ENCODE measurements around the gene TRAF1.

TRAF1 gene

DNA sequence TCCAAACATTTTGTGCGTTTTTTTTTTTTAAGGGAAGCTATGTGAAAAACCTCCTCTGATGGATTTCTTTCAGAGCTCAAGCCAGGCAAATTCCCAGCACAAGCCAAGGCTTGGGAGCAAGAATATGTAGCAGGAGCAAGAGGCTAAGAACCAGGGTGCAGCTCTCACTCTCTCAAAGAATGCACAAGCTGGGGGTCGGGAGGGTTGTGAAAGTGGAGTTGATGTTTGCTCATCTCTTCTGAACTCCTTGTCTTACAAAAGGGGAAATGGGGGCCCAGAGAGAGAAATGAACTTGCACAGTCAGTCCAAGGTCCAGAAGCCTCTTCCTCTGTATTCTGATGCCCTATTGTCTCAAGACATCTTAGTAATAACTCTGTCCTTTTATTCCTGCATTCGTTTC lies 7.7 kb upstream of the TRAF1 start:
- H3K9ac ChIP-seq (ENCODE audit: low read length in 5 of 5) = no peak overlapping the region

DNA sequence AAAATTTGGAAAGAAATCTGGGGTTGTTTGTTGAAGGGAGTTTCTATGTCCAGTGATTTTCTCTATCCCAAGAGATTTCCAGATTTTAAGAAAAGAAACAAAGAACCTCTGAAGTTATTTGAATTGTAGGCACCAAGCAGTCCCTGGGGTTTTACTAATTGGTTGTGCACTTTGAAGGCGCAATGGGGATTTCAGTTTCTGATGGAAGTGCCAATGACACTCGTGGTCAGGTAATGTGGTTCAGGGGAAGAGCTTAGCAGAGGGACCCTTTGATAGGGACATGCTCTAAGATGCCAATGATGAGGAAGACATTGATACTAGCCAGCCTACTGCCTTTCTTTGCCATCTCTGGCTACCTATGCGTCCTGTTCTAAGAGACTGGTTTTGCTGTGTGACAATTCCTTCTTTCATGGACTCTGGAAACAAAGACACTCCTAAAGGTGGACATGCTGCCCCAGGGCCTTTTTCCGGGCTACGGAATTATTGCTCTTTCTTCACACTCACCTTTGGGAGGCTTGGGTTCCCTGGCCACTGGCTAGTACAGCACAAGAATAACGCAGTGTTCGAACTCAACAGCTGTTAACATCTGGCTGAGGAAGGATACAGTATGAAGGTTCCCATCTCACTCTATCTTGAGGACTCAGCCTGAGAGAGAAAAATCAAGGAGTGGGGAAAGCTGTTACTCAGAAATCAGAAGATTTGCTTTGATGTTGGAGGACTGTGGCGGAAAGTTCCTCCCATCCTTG lies 6.9 kb upstream of the TRAF1 start:
- no peaks in the 10 kb centered on the region for H3K36me3 ChIP-seq (ENCODE audit: control insufficient read depth in 5 of 5, insufficient read depth in 5 of 5, low read length in 5 of 5)
- H3K9ac ChIP-seq (ENCODE audit: low read length in 5 of 5) = no peak overlapping the region
- H3K9me3 ChIP-seq (ENCODE audit: control insufficient read depth in 5 of 5, low read length in 5 of 5) = no peaks in the 10 kb centered on the region
- H3K27me3 ChIP-seq (ENCODE audit: control insufficient read depth in 5 of 5, insufficient read depth in 4 of 5, low read length in 5 of 5) = no peaks in the 10 kb centered on the region
- H3K4me3 ChIP-seq (ENCODE audit: low read depth in 1 of 5, low read length in 5 of 5) = no peak overlapping the region
- no peak overlapping the region for H3K27ac ChIP-seq (ENCODE audit: low read depth, low read length)
- peaks cover 14 to 57% (median 51%) of the 10 kb centered on the region in 5 donors for H3K4me1 ChIP-seq (ENCODE audit: control insufficient read depth in 5 of 5, insufficient read depth in 5 of 5, low read length in 5 of 5)

More for the DNA sequence above, 7.7 kb upstream of the TRAF1 start:
- Histone ChIP-seq H3K27me3 (ENCODE audit: control insufficient read depth in 5 of 5, insufficient read depth in 4 of 5, low read length in 5 of 5) (no peaks in the 10 kb centered on the region), H3K9me3 (ENCODE audit: control insufficient read depth in 5 of 5, low read length in 5 of 5) (no peaks in the 10 kb centered on the region), H3K36me3 (ENCODE audit: control insufficient read depth in 5 of 5, insufficient read depth in 5 of 5, low read length in 5 of 5) (no peaks in the 10 kb centered on the region), H3K4me1 (ENCODE audit: control insufficient read depth in 5 of 5, insufficient read depth in 5 of 5, low read length in 5 of 5) (peaks cover 14 to 50% (median 46%) of the 10 kb centered on the region in 5 donors), H3K4me3 (ENCODE audit: low read depth in 1 of 5, low read length in 5 of 5) (no peak overlapping the region), H3K27ac (ENCODE audit: low read depth, low read length) (peak overlapping the region; percentile 30)

DNA sequence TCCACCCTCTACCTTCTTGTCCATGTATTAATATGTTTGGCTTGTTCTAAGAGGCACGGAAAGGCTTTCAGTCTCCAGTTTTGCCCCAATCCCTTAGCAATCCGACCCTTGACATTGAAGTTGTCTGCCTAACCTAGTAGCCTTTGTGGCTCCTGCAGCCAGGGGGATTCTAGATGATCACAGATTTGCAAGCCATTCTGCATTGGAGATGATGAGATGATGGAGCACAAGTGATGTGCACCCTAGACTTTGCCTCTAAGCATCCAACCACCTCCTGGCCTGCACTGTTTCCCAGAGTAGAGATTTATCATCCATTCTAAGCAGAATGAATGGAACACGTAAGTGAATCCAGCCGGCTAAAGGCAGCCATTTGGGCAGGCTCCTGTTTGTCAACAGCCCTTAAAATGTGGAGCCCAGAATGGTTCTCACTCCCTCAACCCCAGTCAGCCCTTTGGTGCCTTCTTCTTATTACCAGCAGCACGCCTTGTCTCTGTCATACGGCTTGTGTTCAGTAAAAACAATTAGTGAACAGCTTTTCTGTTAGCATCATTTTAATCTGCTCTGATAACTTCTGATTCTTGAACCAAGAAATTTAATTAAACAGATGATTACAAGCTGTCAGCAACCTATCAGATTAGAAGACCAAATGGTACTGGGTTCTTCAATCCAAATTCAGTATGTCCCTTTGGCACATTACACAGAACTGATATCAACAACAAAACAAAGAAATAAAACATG lies 5.7 kb upstream of the TRAF1 start:
- no peak overlapping the region for H3K4me3 ChIP-seq (ENCODE audit: low read depth in 1 of 5, low read length in 5 of 5)
- H3K4me1 ChIP-seq (ENCODE audit: control insufficient read depth in 5 of 5, insufficient read depth in 5 of 5, low read length in 5 of 5) = peaks cover 14 to 66% (median 52%) of the 10 kb centered on the region in 5 donors
- H3K27me3 ChIP-seq (ENCODE audit: control insufficient read depth in 5 of 5, insufficient read depth in 4 of 5, low read length in 5 of 5) = no peaks in the 10 kb centered on the region
- no peaks in the 10 kb centered on the region for H3K36me3 ChIP-seq (ENCODE audit: control insufficient read depth in 5 of 5, insufficient read depth in 5 of 5, low read length in 5 of 5)
- H3K9ac ChIP-seq (ENCODE audit: low read length in 5 of 5) = peak overlapping the region in 1 of 5 donors; percentile 38
- H3K27ac ChIP-seq (ENCODE audit: low read depth, low read length) = peak overlapping the region; percentile 66
- H3K9me3 ChIP-seq (ENCODE audit: control insufficient read depth in 5 of 5, low read length in 5 of 5) = no peaks in the 10 kb centered on the region

DNA sequence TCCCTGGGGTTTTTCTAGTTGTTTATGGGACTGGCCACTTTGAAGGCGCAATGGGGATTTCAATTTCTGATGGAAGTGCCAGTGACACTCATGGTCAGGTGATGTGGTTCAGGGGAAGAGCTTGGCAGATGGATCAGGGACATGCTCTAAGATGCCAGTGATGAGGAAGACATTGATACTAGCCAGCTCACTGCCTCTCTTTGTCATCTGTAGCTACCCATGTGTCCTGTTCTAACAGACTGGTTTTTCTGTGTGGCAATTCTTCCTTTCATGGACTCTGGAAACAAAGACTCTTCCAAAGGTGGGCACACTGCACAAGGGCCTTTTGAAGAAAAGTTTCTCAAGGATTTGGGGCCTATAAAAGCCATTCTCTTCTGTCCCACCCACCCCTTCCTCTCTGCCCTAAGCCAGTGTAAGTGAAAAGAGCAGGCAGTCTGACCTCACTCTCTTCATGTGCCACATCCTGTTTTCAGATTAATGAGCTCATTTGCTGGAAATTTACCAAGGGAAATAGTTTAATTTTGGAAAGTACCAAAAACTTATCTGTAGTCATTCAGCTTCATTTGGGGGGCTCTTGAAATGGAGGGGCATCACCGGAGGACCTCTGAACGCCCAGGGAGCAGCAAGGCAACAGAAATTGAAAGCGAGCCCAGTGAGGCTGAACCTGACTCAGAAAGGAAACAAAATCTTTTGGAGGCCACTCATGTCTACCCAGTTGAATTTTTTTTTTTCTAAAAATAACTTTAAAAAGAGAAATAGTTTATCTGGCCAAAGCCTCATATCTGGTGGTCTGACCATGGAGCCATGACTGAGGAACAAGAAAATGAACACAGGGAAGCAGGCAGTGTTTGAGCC lies 4.9 kb upstream of the TRAF1 start:
- peak overlapping the region in 2 of 5 donors; percentile 38 to 43 for H3K9ac ChIP-seq (ENCODE audit: low read length in 5 of 5)

DNA sequence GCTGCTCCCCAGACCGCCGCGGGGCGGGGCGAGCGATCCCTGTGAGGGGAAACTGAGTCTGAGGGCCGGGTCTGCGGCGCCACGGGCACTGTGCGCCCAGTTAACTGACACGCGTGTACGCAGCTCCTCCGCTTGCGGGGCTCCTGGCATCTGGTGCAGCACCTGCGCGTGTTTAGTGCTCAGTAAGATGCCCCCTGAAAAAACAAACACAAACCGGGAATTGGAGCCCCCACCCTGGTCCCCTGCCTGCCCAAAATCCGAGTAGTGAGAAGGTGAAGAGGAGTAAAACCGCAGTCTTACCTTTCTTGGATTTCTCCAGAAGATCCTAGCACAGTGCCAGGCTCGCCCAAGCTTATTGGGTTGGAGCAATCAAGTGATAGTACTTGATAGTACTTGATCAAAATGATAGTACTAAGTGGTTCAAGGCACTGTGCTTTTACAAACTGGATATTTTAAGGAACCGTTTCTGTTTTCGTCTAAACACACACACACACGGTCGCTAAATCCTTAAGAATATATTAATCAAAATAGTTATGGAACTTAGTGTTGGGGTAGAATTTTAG lies 2.7 kb upstream of the TRAF1 start:
- H3K36me3 ChIP-seq (ENCODE audit: control insufficient read depth in 5 of 5, insufficient read depth in 5 of 5, low read length in 5 of 5) = no peaks in the 10 kb centered on the region
- H3K27ac ChIP-seq (ENCODE audit: low read depth, low read length) = peak overlapping the region; percentile 78
- H3K9me3 ChIP-seq (ENCODE audit: control insufficient read depth in 5 of 5, low read length in 5 of 5) = no peaks in the 10 kb centered on the region
- H3K4me3 ChIP-seq (ENCODE audit: low read depth in 1 of 5, low read length in 5 of 5) = peak overlapping the region; percentile 62 to 79 (median 69)
- H3K27me3 ChIP-seq (ENCODE audit: control insufficient read depth in 5 of 5, insufficient read depth in 4 of 5, low read length in 5 of 5) = no peaks in the 10 kb centered on the region
- peak overlapping the region in 4 of 5 donors; percentile 73 to 87 (median 83) for H3K9ac ChIP-seq (ENCODE audit: low read length in 5 of 5)
- peaks cover 2 to 39% (median 26%) of the 10 kb centered on the region in 5 donors for H3K4me1 ChIP-seq (ENCODE audit: control insufficient read depth in 5 of 5, insufficient read depth in 5 of 5, low read length in 5 of 5)

More for the DNA sequence above, 4.9 kb upstream of the TRAF1 start:
- no peaks in the 10 kb centered on the region for H3K27me3 ChIP-seq (ENCODE audit: control insufficient read depth in 5 of 5, insufficient read depth in 4 of 5, low read length in 5 of 5)
- H3K36me3 ChIP-seq (ENCODE audit: control insufficient read depth in 5 of 5, insufficient read depth in 5 of 5, low read length in 5 of 5) = no peaks in the 10 kb centered on the region
- H3K4me1 ChIP-seq (ENCODE audit: control insufficient read depth in 5 of 5, insufficient read depth in 5 of 5, low read length in 5 of 5) = peaks cover 14 to 61% (median 45%) of the 10 kb centered on the region in 5 donors
- H3K9me3 ChIP-seq (ENCODE audit: control insufficient read depth in 5 of 5, low read length in 5 of 5) = no peaks in the 10 kb centered on the region
- H3K27ac ChIP-seq (ENCODE audit: low read depth, low read length) = peak overlapping the region; percentile 66
- H3K4me3 ChIP-seq (ENCODE audit: low read depth in 1 of 5, low read length in 5 of 5) = no peak overlapping the region

DNA sequence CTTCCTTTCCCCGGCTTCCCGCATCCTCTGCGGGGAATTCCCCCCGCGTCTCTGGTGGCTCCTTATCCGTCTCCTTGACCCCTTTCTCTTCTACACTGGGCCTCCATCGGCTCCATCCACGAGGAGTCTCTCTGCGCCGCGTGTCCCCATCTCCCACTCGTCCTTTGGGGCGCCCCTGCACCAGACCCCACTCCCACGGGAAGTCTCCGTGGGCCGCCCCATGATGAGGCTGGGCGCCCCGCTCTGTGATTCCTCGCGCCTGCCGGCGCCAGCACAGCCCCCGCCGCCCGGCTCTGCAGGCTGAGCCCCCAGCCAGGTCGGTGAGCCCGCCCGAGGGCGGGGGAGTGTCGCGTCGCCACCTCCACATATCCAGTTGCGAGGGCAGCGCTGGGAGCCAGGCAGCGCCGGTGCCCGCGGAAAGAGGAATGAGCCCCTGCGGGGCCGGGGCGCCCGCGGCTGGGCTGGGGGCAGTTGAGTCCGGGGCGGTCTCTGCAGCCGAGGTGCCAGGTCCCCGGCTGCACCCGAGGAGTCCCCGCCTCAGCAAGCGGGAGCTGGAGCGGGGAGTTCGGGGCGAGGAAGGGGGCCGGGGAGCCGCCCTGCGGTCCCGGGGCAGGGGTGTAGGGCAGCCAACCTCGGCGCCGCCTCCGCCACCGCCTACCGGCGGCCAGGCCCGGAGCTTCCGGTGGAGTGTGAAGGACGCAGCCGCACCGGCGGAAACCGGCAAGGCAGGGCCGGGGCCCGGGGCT lies 2.1 kb upstream of the TRAF1 start:
- Histone ChIP-seq H3K4me3 (ENCODE audit: low read depth in 1 of 5, low read length in 5 of 5) (peak overlapping the region; percentile 52 to 79 (median 69)), H3K27ac (ENCODE audit: low read depth, low read length) (peak overlapping the region; percentile 78), H3K9me3 (ENCODE audit: control insufficient read depth in 5 of 5, low read length in 5 of 5) (no peaks in the 10 kb centered on the region), H3K4me1 (ENCODE audit: control insufficient read depth in 5 of 5, insufficient read depth in 5 of 5, low read length in 5 of 5) (peaks cover 2 to 36% (median 26%) of the 10 kb centered on the region in 5 donors), H3K9ac (ENCODE audit: low read length in 5 of 5) (peak overlapping the region in 4 of 5 donors; percentile 73 to 87 (median 83)), H3K27me3 (ENCODE audit: control insufficient read depth in 5 of 5, insufficient read depth in 4 of 5, low read length in 5 of 5) (no peaks in the 10 kb centered on the region), H3K36me3 (ENCODE audit: control insufficient read depth in 5 of 5, insufficient read depth in 5 of 5, low read length in 5 of 5) (no peaks in the 10 kb centered on the region)

DNA sequence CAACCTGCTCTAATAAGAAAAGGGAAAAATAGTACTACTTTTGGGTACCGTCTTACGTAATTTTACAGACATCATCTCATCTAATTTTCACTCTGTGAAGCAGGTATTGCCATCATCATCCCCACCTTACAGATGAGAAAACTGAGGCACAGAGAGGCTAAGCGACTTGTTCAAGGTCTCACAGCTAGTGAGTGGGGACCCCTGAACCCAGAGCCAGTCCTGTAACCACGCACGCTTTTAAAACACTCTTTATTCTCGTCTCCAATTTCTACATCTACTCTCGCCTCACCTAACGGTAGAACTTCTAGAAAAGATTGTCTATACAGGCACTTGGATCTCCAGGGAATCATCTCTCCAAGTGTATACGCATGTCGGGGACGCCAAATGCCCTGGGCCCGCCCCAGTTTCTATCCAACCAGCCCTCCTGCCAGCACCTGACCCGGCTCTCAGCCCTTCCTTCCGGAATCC lies 1.5 kb upstream of the TRAF1 start:
- H3K36me3 ChIP-seq (ENCODE audit: control insufficient read depth in 5 of 5, insufficient read depth in 5 of 5, low read length in 5 of 5) = no peaks in the 10 kb centered on the region
- peaks cover 2 to 36% (median 26%) of the 10 kb centered on the region in 5 donors for H3K4me1 ChIP-seq (ENCODE audit: control insufficient read depth in 5 of 5, insufficient read depth in 5 of 5, low read length in 5 of 5)
- peak overlapping the region in 4 of 5 donors; percentile 73 to 87 (median 83) for H3K9ac ChIP-seq (ENCODE audit: low read length in 5 of 5)
- H3K4me3 ChIP-seq (ENCODE audit: low read depth in 1 of 5, low read length in 5 of 5) = peak overlapping the region; percentile 52 to 79 (median 69)
- H3K9me3 ChIP-seq (ENCODE audit: control insufficient read depth in 5 of 5, low read length in 5 of 5) = no peaks in the 10 kb centered on the region
- H3K27me3 ChIP-seq (ENCODE audit: control insufficient read depth in 5 of 5, insufficient read depth in 4 of 5, low read length in 5 of 5) = no peaks in the 10 kb centered on the region
- peak overlapping the region; percentile 78 for H3K27ac ChIP-seq (ENCODE audit: low read depth, low read length)

DNA sequence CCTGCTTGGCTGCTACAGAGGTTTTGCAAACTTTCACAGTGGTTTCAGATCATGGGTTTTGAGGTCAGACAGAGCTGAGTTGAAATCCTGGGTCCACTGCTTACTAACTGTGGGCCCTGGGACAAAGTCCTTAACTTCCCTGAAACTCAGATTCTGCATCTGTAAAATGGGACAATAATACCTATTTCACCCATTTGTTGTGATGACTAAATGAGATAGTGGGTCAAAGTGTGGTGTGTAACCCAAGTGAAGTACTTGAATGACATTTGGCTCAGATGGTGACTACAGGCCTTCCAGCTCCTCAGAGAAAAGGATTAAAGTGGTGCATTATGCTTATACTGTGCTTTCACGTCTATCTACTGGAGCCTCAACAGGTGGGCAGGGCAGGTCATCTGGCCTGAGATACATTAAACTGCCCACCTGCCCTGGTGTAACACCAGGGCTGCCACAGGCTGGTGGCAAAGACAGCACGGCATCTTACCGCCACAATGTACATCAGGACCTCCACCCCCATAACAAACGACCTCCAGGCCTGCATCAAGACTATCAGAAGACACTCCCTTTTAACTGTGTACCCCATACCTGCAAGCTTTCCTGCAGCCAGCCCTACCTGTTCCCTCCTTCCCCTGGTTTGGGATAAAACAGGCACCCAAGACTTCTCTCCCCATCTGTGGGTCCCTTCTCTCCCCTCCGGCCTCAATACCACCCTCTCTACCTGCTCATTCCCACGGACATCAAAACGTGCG lies 846 bp upstream of the TRAF1 start:
- peak overlapping the region in 3 of 5 donors; percentile 65 to 79 (median 69) for H3K4me3 ChIP-seq (ENCODE audit: low read depth in 1 of 5, low read length in 5 of 5)
- peak overlapping the region in 1 of 5 donors; percentile 73 for H3K9ac ChIP-seq (ENCODE audit: low read length in 5 of 5)
- H3K4me1 ChIP-seq (ENCODE audit: control insufficient read depth in 5 of 5, insufficient read depth in 5 of 5, low read length in 5 of 5) = peaks cover 2 to 36% (median 26%) of the 10 kb centered on the region in 5 donors
- H3K9me3 ChIP-seq (ENCODE audit: control insufficient read depth in 5 of 5, low read length in 5 of 5) = no peaks in the 10 kb centered on the region
- no peaks in the 10 kb centered on the region for H3K27me3 ChIP-seq (ENCODE audit: control insufficient read depth in 5 of 5, insufficient read depth in 4 of 5, low read length in 5 of 5)
- H3K36me3 ChIP-seq (ENCODE audit: control insufficient read depth in 5 of 5, insufficient read depth in 5 of 5, low read length in 5 of 5) = no peaks in the 10 kb centered on the region
- peak overlapping the region; percentile 24 for H3K27ac ChIP-seq (ENCODE audit: low read depth, low read length)
